Progenitor cell of endocrine pancreas (in vitro differentiated cells): Measurements from ENCODE around the gene MGAT5. TPM values are rescaled to one million over a fixed set of nuclear protein-coding genes. Genes with fewer than 3 reads are reported as not detected.

Experiments
- DNase-seq: peaks from one replicate; pipeline ENCODE4 v3.0.0; 2021; ENCODE audit warnings: low spot score; ENCODE audit not compliant: unreplicated experiment
- H3K27ac Mint-ChIP-seq: 2 replicates; pipeline ENCODE4 v1.8.0; 2021; ENCODE audit warnings: mild to moderate bottlenecking, moderate library complexity, mixed read lengths
- H3K27me3 Mint-ChIP-seq: 2 replicates; pipeline ENCODE4 v1.8.0; 2021; ENCODE audit warnings: mixed read lengths
- H3K36me3 Mint-ChIP-seq: 2 replicates; pipeline ENCODE4 v1.8.0; 2022; ENCODE audit warnings: mixed read lengths; ENCODE audit not compliant: insufficient read depth
- H3K4me1 Mint-ChIP-seq: 2 replicates; pipeline ENCODE4 v1.8.0; 2021; ENCODE audit warnings: low read depth, mixed read lengths
- H3K4me3 Mint-ChIP-seq: 2 replicates; pipeline ENCODE4 v1.8.0; 2021; ENCODE audit warnings: low read depth, mild to moderate bottlenecking, moderate library complexity, mixed read lengths
- H3K9me3 Mint-ChIP-seq: 2 replicates; pipeline ENCODE4 v1.8.0; 2021; ENCODE audit warnings: low read depth, mixed read lengths
- total RNA-seq: library from RNA; stranded (reverse); gene quantifications from 2 replicates; pipeline ENCODE4 v1.2.1, GENCODE V29; 2021
- TF ChIP-seq, protein P1 (sequence below): fragments of 200-600 bp; sonication (generic); IDR thresholded peaks from one replicate; pipeline ENCODE4 v1.5.0; 2021; ENCODE audit warnings: antibody characterized with exemption, mild to moderate bottlenecking; ENCODE audit not compliant: unreplicated experiment

Gene MGAT5
- total RNA-seq, 1 donor from 2014 or later = 110 TPM

DNA sequence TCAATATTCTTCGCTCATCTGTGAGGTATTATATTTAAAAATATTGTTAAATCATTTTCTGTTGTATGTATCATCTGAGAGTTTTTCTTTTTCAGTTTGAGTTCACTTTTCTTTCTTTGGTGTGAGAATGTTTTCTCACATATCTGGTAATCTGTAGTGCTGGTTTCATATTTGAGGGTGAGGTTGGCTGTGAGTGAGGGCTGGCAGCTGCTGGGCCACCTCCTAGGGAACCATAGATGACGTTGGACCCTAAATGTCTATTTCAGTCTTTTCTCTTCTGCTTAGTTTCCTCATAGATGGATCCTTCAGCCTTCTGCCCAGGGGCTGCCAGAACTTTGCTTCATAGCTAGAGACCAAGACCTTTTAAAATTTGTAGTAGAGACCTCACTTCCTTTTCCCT lies 33.5 kb downstream of the MGAT5 start:
- TF ChIP-seq, protein P1, sequence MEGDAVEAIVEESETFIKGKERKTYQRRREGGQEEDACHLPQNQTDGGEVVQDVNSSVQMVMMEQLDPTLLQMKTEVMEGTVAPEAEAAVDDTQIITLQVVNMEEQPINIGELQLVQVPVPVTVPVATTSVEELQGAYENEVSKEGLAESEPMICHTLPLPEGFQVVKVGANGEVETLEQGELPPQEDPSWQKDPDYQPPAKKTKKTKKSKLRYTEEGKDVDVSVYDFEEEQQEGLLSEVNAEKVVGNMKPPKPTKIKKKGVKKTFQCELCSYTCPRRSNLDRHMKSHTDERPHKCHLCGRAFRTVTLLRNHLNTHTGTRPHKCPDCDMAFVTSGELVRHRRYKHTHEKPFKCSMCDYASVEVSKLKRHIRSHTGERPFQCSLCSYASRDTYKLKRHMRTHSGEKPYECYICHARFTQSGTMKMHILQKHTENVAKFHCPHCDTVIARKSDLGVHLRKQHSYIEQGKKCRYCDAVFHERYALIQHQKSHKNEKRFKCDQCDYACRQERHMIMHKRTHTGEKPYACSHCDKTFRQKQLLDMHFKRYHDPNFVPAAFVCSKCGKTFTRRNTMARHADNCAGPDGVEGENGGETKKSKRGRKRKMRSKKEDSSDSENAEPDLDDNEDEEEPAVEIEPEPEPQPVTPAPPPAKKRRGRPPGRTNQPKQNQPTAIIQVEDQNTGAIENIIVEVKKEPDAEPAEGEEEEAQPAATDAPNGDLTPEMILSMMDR = no peak
- no peaks in the 10 kb centered on the region for H3K9me3 Mint-ChIP-seq
- H3K36me3 Mint-ChIP-seq = peaks cover 5% of the 10 kb centered on the region
- H3K4me3 Mint-ChIP-seq = no peak overlapping the region
- DNase-seq = no peak
- H3K27me3 Mint-ChIP-seq = no peaks in the 10 kb centered on the region
- no peak overlapping the region for H3K27ac Mint-ChIP-seq
- H3K4me1 Mint-ChIP-seq = peaks cover 8% of the 10 kb centered on the region

DNA sequence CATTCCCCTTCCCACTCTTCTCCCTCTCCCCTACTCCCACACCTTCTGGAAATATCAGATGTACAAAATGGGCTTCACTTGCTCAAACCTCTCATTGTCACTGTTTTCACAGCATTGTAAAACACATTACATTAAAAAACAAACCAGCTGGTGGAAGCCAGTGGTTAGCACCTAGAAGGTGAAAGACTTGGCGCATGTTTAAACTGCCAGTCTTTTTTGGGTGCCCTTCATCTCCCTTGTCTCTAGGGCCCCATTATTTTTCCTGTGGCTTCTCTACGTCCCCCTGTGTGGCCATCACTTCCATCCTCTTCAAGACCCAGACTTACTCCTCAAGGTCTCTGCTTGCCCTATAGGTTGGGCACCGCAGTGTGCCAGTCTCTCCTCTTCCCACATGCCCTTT lies 34.9 kb downstream of the MGAT5 start:
- no peaks in the 10 kb centered on the region for H3K27me3 Mint-ChIP-seq
- H3K4me3 Mint-ChIP-seq = no peak overlapping the region
- DNase-seq = no peak
- H3K27ac Mint-ChIP-seq = no peak overlapping the region
- no peaks in the 10 kb centered on the region for H3K9me3 Mint-ChIP-seq
- TF ChIP-seq, protein P1 = no peak
- H3K36me3 Mint-ChIP-seq = peaks cover 3% of the 10 kb centered on the region
- peaks cover 12% of the 10 kb centered on the region for H3K4me1 Mint-ChIP-seq

DNA sequence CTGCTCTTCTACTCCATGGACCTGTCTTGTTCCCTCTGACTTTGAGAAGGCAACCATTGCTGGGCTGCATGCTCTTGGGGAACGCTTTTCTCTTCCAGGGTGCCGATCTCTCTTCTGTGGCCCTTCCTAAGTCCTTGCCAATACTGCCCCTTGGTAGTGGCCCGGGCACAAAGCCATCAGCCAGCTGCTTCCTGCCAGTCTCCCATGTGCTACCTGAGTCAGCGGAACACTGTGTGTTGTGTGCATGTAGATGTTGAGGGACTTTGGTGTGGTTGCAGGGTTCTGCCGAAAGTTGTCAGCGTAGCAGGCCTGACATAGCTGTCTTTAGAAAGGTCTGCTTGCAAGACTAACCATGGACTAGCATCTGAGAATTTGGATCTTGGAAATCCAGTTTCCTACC lies 35.4 kb downstream of the MGAT5 start:
- Mint-ChIP-seq H3K36me3 (peaks cover 3% of the 10 kb centered on the region), H3K27ac (no peak overlapping the region), H3K4me1 (peaks cover 12% of the 10 kb centered on the region), H3K27me3 (no peaks in the 10 kb centered on the region), H3K9me3 (no peaks in the 10 kb centered on the region), H3K4me3 (no peak overlapping the region)
- TF ChIP-seq, protein P1 = no peak
- DNase-seq = no peak

DNA sequence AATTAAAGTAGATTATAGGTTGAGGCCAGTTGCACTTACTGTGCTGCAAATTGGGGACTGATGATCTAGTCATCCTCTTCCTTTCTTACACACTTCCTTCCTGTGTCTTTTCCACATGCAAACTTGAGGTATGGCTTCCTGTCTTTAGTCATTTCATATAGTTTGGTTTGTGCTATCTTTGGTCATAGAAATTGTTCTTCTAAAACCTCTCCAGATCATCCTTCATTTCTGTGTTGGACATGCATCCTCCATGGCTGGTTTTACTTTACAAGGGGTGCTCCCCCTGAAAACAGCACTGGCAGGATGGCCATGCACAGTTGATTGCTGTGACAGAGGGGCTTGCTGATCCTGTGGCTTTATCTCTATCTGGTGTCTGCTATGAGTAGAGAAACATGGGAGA lies 36.5 kb downstream of the MGAT5 start:
- Mint-ChIP-seq H3K4me3 (no peak overlapping the region), H3K36me3 (peaks cover 3% of the 10 kb centered on the region), H3K27ac (no peak overlapping the region), H3K4me1 (peaks cover 12% of the 10 kb centered on the region), H3K27me3 (no peaks in the 10 kb centered on the region), H3K9me3 (no peaks in the 10 kb centered on the region)
- TF ChIP-seq, protein P1 = no peak
- no peak for DNase-seq

DNA sequence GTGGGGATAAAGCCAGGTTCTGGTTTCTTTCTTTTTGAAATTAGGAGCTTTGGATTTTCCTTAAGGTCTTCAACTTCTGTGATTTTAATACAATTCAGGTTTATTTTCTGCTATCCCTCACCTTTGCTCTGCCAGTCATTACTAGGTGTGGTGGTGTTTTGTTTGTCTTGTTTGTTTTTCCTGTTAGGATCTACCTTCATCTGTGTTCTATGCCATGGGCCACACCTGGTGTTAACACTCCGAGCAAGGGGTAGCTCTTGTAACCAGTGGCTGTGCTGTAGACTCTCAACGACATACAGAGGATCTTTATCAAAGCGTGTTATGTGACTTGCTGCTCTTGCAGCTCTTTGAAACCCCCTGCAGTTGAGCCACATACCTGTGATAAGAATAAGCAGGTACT lies 38.6 kb downstream of the MGAT5 start:
- Mint-ChIP-seq H3K4me1 (peaks cover 5% of the 10 kb centered on the region), H3K4me3 (no peak overlapping the region), H3K36me3 (peaks cover 4% of the 10 kb centered on the region), H3K27ac (no peak overlapping the region), H3K9me3 (no peaks in the 10 kb centered on the region), H3K27me3 (no peaks in the 10 kb centered on the region)
- TF ChIP-seq, protein P1 = no peak
- no peak for DNase-seq
